Limb (tissue), 2 donors: ENCODE measurements around the gene USP24.

ENCODE experiments used
- DNase-seq, 2 donors: peaks; one replicate each; pipeline ENCODE4 v3.0.0-alpha.2; 2016; ENCODE audit errors: extremely low spot score in 2 of 2

The USP24 gene

GRCh38 chr1:55055951-55056631, 159.1 kb downstream of the USP24 start:
- DNase-seq: no peak

GRCh38 chr1:55055084-55055882, 159.9 kb downstream of the USP24 start:
- no peak for DNase-seq

- DNase-seq: no peak
These were observed 160.8 kb downstream of the USP24 start for GRCh38 chr1:55054396-55054795.

- no peak for DNase-seq
These were observed 161.8 kb downstream of the USP24 start for GRCh38 chr1:55053265-55053954.

GRCh38 chr1:55052221-55053142, 162.7 kb downstream of the USP24 start:
- DNase-seq: no peak

- no peak for DNase-seq
These were observed 163.5 kb downstream of the USP24 start for GRCh38 chr1:55051621-55052020.

- DNase-seq: no peak
These were observed 164.0 kb downstream of the USP24 start for GRCh38 chr1:55051169-55051568.

GRCh38 chr1:55050283-55050682, 164.9 kb downstream of the USP24 start:
- no peak for DNase-seq

- DNase-seq: peak in 1 of 2 donors; percentile 49
These were observed 165.3 kb downstream of the USP24 start for GRCh38 chr1:55049914-55050278.

- DNase-seq: no peak
These were observed 165.8 kb downstream of the USP24 start for GRCh38 chr1:55049271-55049913.

GRCh38 chr1:55048453-55049270, 166.5 kb downstream of the USP24 start:
- DNase-seq: no peak

- no peak for DNase-seq
These were observed 167.6 kb downstream of the USP24 start for GRCh38 chr1:55047611-55048010.

GRCh38 chr1:55046871-55047270, 168.3 kb downstream of the USP24 start:
- no peak for DNase-seq

- no peak for DNase-seq
These were observed 169.7 kb downstream of the USP24 start for GRCh38 chr1:55045430-55045829.

GRCh38 chr1:55044617-55045397, 170.4 kb downstream of the USP24 start:
- DNase-seq: no peak

GRCh38 chr1:55043726-55044125, 171.4 kb downstream of the USP24 start:
- DNase-seq: no peak

- no peak for DNase-seq
These were observed 172.2 kb downstream of the USP24 start for GRCh38 chr1:55043011-55043410.

GRCh38 chr1:55041613-55042012, 173.6 kb downstream of the USP24 start:
- DNase-seq: no peak

- DNase-seq: no peak
These were observed 174.2 kb downstream of the USP24 start for GRCh38 chr1:55040933-55041494.
